ENCODE data around the gene PRPSAP1.

DNA sequence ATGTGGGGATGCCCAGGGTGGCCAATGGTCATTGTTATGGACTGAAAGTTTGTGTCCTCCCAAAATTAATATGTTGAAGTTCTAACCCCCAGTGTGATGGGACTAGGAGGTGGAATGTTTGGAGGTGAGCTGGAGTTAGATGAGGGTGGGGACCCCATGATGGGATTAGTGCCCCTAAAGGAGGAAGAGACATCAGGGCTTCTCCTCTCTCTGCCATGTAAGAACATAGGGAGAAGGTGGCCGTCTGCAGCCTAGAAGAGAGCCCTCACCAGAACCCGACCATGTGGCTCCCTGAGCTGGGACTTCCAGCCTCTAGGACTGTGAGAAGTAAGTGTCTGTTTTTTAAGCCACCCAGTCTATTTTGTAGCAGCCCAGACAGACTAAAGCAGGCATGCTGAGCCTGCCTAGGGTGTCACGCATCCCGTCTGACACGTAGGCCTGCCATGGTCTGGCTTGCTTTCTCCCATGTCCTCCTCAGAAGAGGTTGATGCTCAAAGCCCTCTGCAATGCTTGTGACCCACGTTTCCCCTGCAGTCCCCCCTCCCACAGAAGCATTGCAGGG lies 4.0 kb upstream of the PRPSAP1 start:
- TF ChIP-seq POLR2A (IDR thresholded peaks at IDR 0.05) (no peak), EP300 (IDR thresholded peaks at IDR 0.05) (no peak), POLR2AphosphoS5 (IDR thresholded peaks at IDR 0.05) (no peak)
- TF ChIP-seq, protein P1, sequence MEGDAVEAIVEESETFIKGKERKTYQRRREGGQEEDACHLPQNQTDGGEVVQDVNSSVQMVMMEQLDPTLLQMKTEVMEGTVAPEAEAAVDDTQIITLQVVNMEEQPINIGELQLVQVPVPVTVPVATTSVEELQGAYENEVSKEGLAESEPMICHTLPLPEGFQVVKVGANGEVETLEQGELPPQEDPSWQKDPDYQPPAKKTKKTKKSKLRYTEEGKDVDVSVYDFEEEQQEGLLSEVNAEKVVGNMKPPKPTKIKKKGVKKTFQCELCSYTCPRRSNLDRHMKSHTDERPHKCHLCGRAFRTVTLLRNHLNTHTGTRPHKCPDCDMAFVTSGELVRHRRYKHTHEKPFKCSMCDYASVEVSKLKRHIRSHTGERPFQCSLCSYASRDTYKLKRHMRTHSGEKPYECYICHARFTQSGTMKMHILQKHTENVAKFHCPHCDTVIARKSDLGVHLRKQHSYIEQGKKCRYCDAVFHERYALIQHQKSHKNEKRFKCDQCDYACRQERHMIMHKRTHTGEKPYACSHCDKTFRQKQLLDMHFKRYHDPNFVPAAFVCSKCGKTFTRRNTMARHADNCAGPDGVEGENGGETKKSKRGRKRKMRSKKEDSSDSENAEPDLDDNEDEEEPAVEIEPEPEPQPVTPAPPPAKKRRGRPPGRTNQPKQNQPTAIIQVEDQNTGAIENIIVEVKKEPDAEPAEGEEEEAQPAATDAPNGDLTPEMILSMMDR (IDR thresholded peaks at IDR 0.05): no peak

Data from upper lobe of left lung (tissue), 4 donors.